OCI-LY7 (cell line): Measurements from ENCODE around the gene GDA. TPM values are rescaled to one million over a fixed set of nuclear protein-coding genes. Genes with fewer than 3 reads are reported as not detected.
"Not testable (repeated sequence)": the region's sequence is repeated elsewhere in the genome, so short reads cannot be mapped to it uniquely, and the experiment has no call there.

Experiments
- BruUV-seq: library from RNA; stranded (reverse); fragments of 400-500 nt; replicated peaks from 2 replicates; lab custom pipeline; 2021; lab: Mats Ljungman, UMichigan
- CTCF ChIA-PET: fragments of 300-600 bp; sonication (Branson Sonifier 250); formaldehyde crosslinking; loops from one replicate; lab custom pipeline; 2022; ENCODE audit warnings: antibody characterized with exemption; ENCODE audit not compliant: unreplicated experiment; lab: Charles Lee
- POLR2A ChIA-PET: fragments of 300-600 bp; sonication (Branson Sonifier 250); formaldehyde crosslinking; loops from one replicate; lab custom pipeline; 2022; ENCODE audit warnings: antibody characterized with exemption; lab: Charles Lee
- DNase-seq: peaks from one replicate; pipeline ENCODE4 v3.0.0-alpha.2; 2015; ENCODE audit warnings: low spot score
- H2AFZ ChIP-seq: fragments of 200-600 bp; sonication (generic), shearing (Covaris generic); 2 replicates; pipeline ENCODE4 v1.6.1; 2014; ENCODE audit warnings: mild to moderate bottlenecking, antibody characterized with exemption, low read length, moderate library complexity
- H3K27ac ChIP-seq: fragments of 200-600 bp; sonication (generic); 2 replicates; pipeline ENCODE4 v1.5.1; 2014; ENCODE audit warnings: mixed run types, low read depth, mild to moderate bottlenecking, moderate library complexity, low read length, inconsistent platforms; ENCODE audit not compliant: poor library complexity, severe bottlenecking
- H3K36me3 ChIP-seq: fragments of 200-600 bp; sonication (generic); 2 replicates; pipeline ENCODE4 v1.6.1; 2014; ENCODE audit warnings: mild to moderate bottlenecking, antibody characterized with exemption, low read length, moderate library complexity, mixed read lengths; ENCODE audit not compliant: insufficient read depth
- H3K4me1 ChIP-seq: fragments of 200-600 bp; sonication (generic); 2 replicates; pipeline ENCODE4 v1.5.1; 2014; ENCODE audit warnings: mild to moderate bottlenecking, low read length; ENCODE audit not compliant: insufficient read depth, poor library complexity, severe bottlenecking
- H3K4me2 ChIP-seq: fragments of 200-600 bp; sonication (generic); 2 replicates; pipeline ENCODE4 v1.6.1; 2014; ENCODE audit warnings: mild to moderate bottlenecking, low read length
- H3K4me3 ChIP-seq: fragments of 200-600 bp; sonication (generic); 2 replicates; pipeline ENCODE4 v1.5.1; 2014; ENCODE audit warnings: mild to moderate bottlenecking, low read depth, low read length; ENCODE audit not compliant: poor library complexity, severe bottlenecking
- H3K79me2 ChIP-seq: fragments of 200-600 bp; sonication (generic); 2 replicates; pipeline ENCODE4 v1.6.1; 2016; ENCODE audit warnings: low read depth, mild to moderate bottlenecking, low read length, moderate library complexity, mixed read lengths; ENCODE audit not compliant: insufficient read depth
- H3K9me2 ChIP-seq: fragments of 200-600 bp; sonication (generic); 2 replicates; pipeline ENCODE4 v1.6.1; 2016; ENCODE audit warnings: mild to moderate bottlenecking, low read length, mixed read lengths; ENCODE audit not compliant: insufficient read depth
- H3K9me3 ChIP-seq: fragments of 200-600 bp; sonication (generic); 2 replicates; pipeline ENCODE4 v1.6.1; 2014; ENCODE audit warnings: mild to moderate bottlenecking, mixed run types, low read length, mixed read lengths
- H4K20me1 ChIP-seq: fragments of 200-600 bp; sonication (generic); 2 replicates; pipeline ENCODE4 v1.6.1; 2014; ENCODE audit warnings: mild to moderate bottlenecking, antibody characterized with exemption, low read length, moderate library complexity, mixed read lengths; ENCODE audit not compliant: insufficient read depth
- CTCF ChIP-seq: fragments of 200-600 bp; sonication (generic); conservative IDR thresholded peaks from 2 replicates; pipeline ENCODE4 v1.5.1; 2014; ENCODE audit warnings: mild to moderate bottlenecking, antibody characterized with exemption, low read length, moderate library complexity, mixed read lengths
- EZH2phosphoT487 ChIP-seq: fragments of 200-600 bp; sonication (generic); IDR thresholded peaks from 2 replicates; pipeline ENCODE4 v1.6.1; 2018; ENCODE audit warnings: low read depth, borderline replicate concordance, mild to moderate bottlenecking, mixed run types, antibody characterized with exemption, low read length, moderate library complexity, mixed read lengths
- intact Hi-C: fragments of 100-400 bp; cut with micrococcal nuclease; formaldehyde crosslinking; loops from one replicate; pipeline ENCODE4 v1.10.0; 2022; ENCODE audit not compliant: unreplicated experiment
- total RNA-seq, 2 experiments: library from RNA; depleted of rRNA in 1 of 2; stranded (reverse); fragments of >200 nt in 1 of 2; shearing (Covaris generic) in 1 of 2; gene quantifications; 2 replicates each; pipeline ENCODE4 v1.2.3, GENCODE V29; 2014 to 2022

GDA gene
- total RNA-seq, 2 experiments from 2014 or later, result not detected

- Histone ChIP-seq H4K20me1 (no peaks in the 10 kb centered on the region), H3K36me3 (no peaks in the 10 kb centered on the region), H2AFZ (no peak overlapping the region), H3K9me3 (no peaks in the 10 kb centered on the region), H3K27ac (no peak overlapping the region), H3K79me2 (no peaks in the 10 kb centered on the region), H3K4me3 (no peak overlapping the region), H3K4me2 (no peak overlapping the region), H3K4me1 (no peaks in the 10 kb centered on the region), H3K9me2 (no peaks in the 10 kb centered on the region)
- DNase-seq, result no peak
- ChIA-PET CTCF (no interaction called here), POLR2A (interaction anchor here (0.6 to 0.7 kb wide), 3 partner anchors 45 to 700 kb away, joined by 4 to 8 read pairs (median 5); no protein-coding TSS in a partner anchor)
- intact Hi-C loops, result no loop called here
- TF ChIP-seq EZH2phosphoT487 (no peak), CTCF (no peak)
- no TSS peak for BruUV-seq
These were observed 114.3 kb downstream of the GDA start for GRCh38 chr9:72263572-72263971.

DNA sequence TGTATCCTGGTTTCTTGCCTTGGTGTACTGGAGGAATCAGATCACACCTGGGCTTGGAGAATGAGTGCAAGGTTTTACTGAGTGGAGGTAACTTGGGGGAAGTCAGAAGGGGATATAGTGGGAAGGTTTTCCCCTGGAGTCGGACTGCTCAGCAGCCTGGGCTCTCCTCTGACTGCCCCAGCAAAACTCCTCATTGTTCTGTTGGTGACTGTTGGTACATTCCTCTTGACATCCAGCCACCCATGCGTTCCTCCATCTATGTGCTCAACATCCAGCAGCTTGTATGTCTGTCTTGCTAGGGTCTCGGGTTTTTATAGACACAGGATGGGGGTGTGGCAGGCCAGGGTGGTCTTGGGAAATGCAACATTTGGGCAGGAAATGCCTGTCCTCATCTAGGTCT is 119.7 kb downstream of the GDA start:
- CTCF ChIA-PET, result no interaction called here
- no peak for TF ChIP-seq EZH2phosphoT487
- no peak for TF ChIP-seq CTCF
- H3K79me2 ChIP-seq, result no peaks in the 10 kb centered on the region
- no TSS peak for BruUV-seq
- no peaks in the 10 kb centered on the region for H3K9me2 ChIP-seq
- no peaks in the 10 kb centered on the region for H3K36me3 ChIP-seq
- intact Hi-C loops, result no loop called here
- no peaks in the 10 kb centered on the region for H3K4me1 ChIP-seq
- no peak overlapping the region for H3K4me3 ChIP-seq
- H3K9me3 ChIP-seq, result no peaks in the 10 kb centered on the region
- H2AFZ ChIP-seq, result no peak overlapping the region
- H3K4me2 ChIP-seq, result no peak overlapping the region
- DNase-seq, result no peak
- no peaks in the 10 kb centered on the region for H4K20me1 ChIP-seq
- POLR2A ChIA-PET, result interaction anchor here (0.6 kb wide), 1 partner anchor 318 kb away, joined by 3 read pairs; no protein-coding TSS in a partner anchor
- H3K27ac ChIP-seq, result no peak overlapping the region

DNA sequence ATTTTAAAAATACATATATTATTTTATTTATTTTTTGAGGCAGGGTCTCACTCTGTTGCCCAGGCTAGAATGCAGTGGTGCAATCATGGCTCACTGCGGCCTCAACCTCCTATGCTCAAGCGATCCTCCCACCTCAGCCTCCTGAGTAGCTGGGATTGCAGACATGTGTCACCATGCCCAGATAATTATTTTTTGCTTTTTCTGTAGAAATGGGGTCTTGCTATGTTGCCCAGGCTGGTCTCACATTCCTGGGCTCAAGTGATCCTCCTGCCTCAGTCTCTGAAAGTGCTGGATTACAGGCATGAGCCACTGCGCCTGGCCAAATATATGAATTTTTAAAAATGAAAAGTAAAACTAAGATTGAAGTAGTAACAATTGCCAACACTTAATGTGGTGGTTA is 121.1 kb downstream of the GDA start:
- DNase-seq, H3K79me2 ChIP-seq, H3K9me2 ChIP-seq, H3K4me1 ChIP-seq, BruUV-seq, H3K27ac ChIP-seq, H4K20me1 ChIP-seq, H2AFZ ChIP-seq, H3K4me2 ChIP-seq, H3K9me3 ChIP-seq, H3K36me3 ChIP-seq, CTCF ChIA-PET, POLR2A ChIA-PET, H3K4me3 ChIP-seq: not testable (repeated sequence)
- intact Hi-C loops, result loop anchor here (5.0 kb wide), 1 partner anchor 68 kb away; no protein-coding TSS in a partner anchor
